ENCODE results near the gene NR5A1. TPM values are rescaled to one million over a fixed set of nuclear protein-coding genes. Genes with fewer than 3 reads are reported as not detected.
A peak's percentile ranks its signal among the peaks of the same experiment; 100 is the strongest.

The NR5A1 gene
- total and polyA plus RNA-seq, 2 of the 13 experiments (the other 11 are each of a cell fraction or from before 2014, with no cell fraction given), result 28.9 to 44.7 TPM

- TF ChIP-seq ZNF740 (CRISPR knock-in tag; IDR thresholded peaks at IDR 0.05) (peak; percentile 62; the same call in 1 of the 2 replicates), ZC3H4 (CRISPR knock-in tag; IDR thresholded peaks at IDR 0.05; ENCODE audit: borderline replicate concordance) (no peak), ZNF350 (CRISPR knock-in tag; IDR thresholded peaks at IDR 0.05; ENCODE audit: borderline replicate concordance, low read depth) (peak; percentile 17; the same call in 1 of the 2 replicates), ZNF546 (CRISPR knock-in tag; conservative IDR thresholded peaks at IDR 0.05) (no peak), ZNF407 (CRISPR knock-in tag; IDR thresholded peaks at IDR 0.05; ENCODE audit: not compliant biosample characterization) (no peak), DZIP1 (CRISPR knock-in tag; IDR thresholded peaks at IDR 0.05) (no peak), ZNF513 (CRISPR knock-in tag; conservative IDR thresholded peaks at IDR 0.05) (no peak), ZNF430 (CRISPR knock-in tag; IDR thresholded peaks at IDR 0.05) (no peak; the same call in 1 of the 2 replicates), ZBTB26 (CRISPR knock-in tag; IDR thresholded peaks at IDR 0.05; ENCODE audit: borderline replicate concordance) (peak; percentile 16; the same call in 1 of the 2 replicates), ZNF101 (CRISPR knock-in tag; IDR thresholded peaks at IDR 0.05; ENCODE audit: borderline replicate concordance, low read depth) (no peak), LCORL (IDR thresholded peaks at IDR 0.05) (no peak), LCORL (CRISPR knock-in tag; IDR thresholded peaks at IDR 0.05) (peak; percentile 52), MED8 (CRISPR knock-in tag; IDR thresholded peaks at IDR 0.05; ENCODE audit: insufficient replicate concordance) (peak; percentile 20)
These were observed 4.9 kb upstream of the NR5A1 start (continued) for GRCh38 chr9:124511891-124512805.
